Stimulated activated CD8-positive, alpha-beta memory T cell treated with anti-CD3 and anti-CD28 coated beads, Interleukin-15, amount 100 ng/mL, for 48 hours (primary cell): ENCODE results near the gene EPS15.
"Not testable (repeated sequence)": the region's sequence is repeated elsewhere in the genome, so short reads cannot be mapped to it uniquely, and the experiment has no call there.

Experiments
- DNase-seq, 2 donors: peaks; one replicate each; pipeline ENCODE4 v3.0.0-alpha.2; 2020; ENCODE audit warnings: low read depth in 2 of 2

The EPS15 gene

DNA sequence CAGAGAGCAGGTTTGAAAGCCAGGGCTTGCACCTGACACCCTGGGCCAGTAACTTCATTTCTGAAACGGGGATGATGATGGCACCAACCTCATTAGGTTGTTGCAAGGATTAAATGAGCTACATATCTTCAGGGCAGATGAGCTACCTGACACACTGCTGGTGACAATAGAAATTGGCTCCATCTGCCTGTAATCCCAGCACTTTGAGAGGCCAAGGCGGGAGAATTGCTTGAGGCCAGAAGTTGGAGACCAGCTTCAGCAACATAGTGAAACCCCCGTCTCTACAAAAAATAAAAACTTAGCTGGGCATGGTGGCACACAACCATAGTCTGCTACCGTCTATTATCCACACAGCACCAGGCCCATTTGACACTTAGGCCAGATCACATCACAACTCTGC is 182.4 kb downstream of the EPS15 start:
- DNase-seq: no peak

DNA sequence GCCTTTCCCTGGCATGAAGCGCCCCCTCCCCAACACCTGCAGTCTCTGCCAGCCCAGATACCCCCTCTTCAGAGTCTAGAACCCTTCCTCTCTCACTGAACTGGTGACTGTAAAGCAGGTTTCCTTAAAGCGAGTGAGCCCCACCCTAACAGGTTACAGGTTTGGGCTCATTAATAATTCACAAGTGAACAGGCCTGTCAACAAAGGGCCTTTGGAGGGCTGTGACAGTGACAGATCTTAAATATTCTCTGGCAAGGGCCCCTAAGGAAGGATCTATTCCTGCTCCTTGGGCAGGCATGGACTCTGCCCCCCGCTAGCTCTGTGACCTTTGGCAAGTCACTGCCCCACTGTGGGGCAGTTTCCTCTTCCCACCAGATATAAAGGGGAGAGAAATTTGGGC is 183.1 kb downstream of the EPS15 start:
- no peak for DNase-seq

DNA sequence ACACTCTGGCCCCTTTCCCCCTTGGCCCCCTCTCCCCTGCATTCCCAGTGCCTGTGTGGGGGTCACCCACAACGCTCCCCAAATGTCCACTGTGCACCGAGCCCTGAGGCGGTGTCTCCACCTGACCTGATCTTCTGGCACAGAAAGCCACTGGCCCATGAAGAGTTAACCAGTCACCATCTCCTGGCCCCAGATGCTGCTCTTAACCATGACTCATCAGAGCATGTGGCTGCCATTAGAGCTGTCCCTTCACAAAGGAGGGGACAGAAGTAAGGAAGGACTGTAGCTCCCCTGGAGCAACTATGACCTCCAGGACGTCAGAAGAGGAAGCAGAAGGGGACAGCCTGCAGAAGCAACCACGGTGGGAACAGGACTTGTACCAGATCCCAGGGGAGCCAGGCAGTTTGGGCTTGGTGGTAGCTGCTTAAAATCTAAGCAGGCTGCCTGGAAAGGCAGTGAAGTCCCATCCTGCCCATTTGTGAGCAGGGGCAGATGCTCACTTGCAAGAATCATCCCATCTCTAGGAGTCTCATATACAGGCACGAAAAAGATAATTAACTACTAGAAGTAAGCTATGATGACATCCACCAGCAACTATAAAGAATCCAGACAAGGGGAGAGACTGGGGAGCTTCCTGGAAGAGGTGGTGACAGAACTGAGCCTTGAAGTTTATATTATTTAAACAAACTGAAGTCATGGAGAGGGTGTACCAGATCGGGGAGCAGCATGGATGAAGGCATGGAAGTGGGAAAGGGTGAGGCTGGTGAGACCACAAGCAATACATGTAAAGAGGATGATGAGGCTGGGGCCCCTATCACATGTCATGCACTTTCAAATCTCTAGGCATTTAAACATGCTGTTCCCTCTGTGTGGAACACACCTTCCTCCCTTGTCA is 187.6 kb downstream of the EPS15 start:
- no peak for DNase-seq

DNA sequence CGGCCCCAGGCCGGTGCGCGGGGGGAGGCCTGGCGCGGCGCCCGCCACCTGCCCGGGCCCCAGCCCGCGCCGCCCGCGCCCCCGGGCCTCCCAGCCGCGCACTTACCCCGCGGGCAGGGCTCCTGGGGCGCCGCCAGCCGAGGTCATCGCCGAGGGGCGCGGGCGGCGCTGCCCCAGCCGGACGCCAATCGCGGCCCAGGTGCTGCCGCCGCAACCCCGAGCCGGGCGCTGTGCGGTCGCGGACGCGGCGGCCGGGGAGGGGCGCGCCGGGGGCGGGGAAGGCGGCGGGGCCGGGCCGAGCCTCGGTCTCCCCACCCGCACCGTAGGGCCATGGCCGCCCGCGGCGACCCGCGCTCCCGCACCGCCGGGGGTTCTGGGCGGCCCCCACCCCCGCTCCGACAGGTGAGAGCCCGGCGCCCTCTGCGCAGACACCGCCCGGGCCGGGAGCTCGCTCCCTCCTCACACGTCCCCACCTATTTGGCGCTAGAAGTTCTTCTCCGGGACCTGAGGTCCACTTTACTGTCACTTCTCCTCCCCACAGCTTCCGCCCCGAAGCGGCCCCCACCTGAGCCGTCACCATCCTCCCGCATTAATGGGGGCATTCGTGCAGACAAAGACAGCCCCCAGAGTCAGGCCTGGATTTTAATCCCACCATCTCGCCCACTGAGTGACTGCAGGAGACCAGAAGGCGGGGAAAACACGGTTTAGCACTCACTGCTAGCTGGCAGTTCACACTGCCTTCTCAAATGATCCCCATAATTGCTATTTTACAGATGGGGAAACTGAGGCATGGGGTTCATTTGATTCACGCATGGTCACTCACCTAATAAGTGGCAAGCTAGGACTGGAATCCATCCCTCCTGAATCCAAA is 188.5 kb downstream of the EPS15 start, which contains the start of gene TTC39A:
Gene TTC39A, minus strand, starts transcription at position 232 of the 871 bp plus-strand sequence. Its CDS starts 85 bp downstream, at position 147.
- DNase-seq: no peak

DNA sequence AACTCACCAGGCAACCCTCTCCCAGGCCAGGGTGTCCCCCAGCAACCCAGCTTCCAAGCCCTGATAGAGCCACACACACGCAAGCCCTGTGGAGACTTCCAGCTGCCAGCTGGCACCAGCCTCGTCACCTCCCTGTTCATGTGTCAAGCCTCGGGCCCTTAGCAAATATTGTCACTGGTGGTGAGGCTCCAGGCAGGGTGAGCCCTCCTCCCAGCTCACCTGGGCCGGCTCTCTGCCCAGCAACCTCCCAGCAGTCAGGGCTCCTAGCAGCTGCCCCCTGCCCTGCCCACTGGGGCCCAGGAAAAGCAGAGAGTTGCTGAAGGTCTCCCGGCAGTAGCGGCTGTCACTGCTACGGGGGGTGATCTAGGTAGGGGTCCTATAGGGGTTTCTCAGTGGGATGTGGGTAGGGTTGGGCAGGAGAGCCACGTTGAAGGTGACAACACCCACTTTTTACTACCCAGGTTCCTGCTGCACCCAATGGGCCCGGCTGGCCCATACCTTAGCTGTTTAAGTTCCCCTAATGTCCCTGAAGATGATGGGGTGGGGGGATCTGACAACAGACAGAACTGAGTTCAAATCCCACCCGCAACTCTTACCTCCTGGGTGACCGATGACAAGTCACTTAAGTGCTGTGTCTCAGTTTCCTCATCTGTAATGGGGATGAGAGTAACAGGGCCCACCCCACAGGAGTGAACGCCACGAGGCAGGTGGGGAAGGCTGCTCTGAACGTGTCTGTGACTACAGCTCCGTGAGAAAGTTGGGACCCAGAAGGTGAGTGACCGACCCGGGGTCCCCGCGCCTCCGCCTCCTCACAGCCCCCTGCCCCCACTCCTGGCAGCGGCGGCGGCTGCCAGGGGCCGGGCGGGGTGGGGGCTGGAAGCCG is 189.4 kb downstream of the EPS15 start:
- DNase-seq: no peak

DNA sequence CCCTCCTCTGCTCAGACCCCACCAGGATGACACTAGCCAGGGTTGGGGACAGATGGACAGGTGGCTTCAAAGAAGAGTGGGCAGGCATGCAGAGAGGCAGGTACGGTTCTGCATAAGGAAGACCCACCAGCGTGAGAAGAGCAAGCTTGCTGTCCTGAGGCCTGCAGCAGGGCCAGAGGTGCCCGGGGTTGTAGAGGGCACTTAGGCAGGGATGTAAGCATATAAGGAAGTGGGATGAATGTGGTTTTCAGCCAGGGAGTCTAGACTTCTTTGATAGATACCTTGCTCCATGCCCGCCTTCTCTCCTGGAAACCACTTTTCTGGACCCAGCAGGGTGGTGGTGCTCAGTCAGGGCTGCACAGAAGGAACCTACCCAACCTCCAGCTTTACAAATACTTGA is 190.1 kb downstream of the EPS15 start:
- DNase-seq: no peak

DNA sequence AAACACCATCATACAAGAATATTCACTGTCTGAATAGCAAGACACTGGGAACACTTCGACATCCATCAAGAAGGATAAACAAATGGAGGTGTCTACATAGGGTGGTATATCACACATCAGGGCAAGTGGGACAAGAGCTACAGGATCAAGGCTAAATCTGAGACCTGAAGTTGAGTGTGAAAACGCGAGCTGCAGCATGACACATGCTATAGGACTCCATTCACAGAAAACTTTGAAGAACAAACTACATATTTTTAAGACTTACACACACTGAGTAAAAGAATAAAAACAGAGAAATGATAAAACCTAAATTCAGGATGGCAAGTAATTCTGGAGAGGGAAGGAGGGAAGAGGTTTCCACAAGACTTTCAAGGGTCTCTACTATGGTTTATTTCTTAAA is 190.8 kb downstream of the EPS15 start:
- DNase-seq: no peak

DNA sequence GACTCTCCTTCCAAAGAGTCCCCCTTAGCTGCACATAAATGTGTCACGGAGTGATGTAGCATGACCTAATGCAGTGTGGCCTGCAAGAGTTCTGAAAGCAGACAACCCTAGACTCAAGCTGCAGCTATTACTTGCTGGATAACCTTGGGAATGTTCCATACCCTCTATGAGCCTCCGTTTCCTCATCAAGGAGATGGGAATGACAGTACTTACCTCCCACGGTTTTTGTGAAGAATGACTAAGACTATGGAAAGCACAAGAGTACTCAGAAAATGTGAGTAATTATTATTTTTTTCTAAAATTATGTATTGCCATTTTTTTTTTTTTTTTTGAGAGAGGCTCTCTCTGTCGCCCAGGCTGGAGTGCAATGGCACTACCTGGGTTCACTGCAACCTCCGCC is 191.7 kb downstream of the EPS15 start:
- DNase-seq: no peak

DNA sequence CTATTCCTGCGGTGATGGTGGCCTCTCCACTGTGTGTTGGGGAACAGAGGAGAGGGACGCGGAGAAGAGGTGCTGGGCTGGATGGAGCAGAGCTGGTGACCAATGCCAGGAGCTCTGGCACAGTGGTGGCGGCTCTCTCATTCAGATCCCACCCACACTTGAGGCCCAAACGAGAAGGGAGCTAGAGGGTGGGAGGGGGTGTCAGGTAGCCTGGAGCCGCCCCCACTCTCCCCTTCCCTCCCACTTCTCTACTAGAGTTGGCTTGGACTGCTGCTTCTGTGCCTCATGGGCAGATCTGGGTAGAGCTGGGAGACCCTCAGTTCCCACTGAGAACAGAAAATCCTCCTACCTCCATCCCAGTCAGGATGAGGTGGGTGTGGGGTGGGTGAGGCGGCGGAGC is 192.2 kb downstream of the EPS15 start:
- no peak for DNase-seq

DNA sequence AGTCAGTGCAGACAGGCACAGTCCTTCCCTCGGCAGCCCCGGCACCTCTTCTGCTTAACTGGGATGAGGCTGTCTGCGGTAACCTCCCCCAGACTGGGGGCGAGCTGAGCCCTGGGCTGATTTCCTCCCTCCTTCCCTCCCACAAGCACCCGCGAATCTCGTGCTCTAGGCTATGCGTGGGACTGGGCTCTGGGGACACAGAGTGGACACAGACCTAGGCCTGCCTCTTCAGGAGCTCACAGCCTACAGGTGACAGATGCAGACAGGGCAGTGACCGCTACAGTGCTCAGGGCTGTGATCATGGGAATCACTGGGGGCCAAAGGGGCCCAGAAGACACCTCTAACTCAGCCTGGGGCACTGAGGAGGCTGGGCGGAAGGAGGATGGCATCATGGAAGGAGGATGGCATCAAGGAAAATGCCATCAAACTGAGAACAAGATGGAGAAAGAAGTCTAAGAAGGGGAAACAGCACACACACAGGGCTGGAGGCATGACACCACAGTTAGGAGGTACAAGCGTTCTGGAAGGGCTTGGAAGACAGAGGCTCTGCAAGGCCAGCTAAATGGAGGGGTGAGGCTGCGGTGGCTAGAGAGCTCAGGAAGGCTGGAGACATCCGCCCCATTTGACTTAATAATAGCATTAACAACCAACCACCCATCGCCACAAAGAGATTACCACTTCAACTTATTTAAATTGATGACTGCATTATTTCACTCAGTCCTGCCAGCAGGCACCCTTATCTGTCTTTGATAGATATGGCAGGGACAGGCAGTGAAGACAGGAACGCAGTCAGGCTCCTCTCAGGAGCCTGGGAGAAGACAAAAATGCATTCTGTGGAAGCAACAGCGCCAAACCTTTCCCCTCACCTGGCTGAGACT is 192.9 kb downstream of the EPS15 start:
- DNase-seq: no peak

DNA sequence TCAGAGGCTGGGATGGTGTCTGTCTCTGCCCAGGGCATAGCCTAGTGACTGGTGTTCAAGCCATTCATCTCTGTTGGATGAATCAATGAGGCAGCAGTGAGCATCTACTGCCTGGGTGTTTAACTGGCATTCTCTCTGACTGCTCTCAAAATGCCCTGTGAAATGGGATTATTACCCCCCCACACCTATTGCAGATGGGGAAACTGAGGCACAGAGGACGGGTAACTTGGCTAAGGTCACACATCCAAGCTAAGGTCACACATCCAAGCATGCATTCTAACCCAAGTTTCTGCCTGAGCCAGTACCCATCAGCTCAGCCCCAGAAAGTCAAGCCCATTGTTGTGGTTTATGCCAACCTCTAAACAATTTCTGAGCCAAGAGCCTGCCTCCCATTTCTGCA is 193.7 kb downstream of the EPS15 start:
- no peak for DNase-seq

DNA sequence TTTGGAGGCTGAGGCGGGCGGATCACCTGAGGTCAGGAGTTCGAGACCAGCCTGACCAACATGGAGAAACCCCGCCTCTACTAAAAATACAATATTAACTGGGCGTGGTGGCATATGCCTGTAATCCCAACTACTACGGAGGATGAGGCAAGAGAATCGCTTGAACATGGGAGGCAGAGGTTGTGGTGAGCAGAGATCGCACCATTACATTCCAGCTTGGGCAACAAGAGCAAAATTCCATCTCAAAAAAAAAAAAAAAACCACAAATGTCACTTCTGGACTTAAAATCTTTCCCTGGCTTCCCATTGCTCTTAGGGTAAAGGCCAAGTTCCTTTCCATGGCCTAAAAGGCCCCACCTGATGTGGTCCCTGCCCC is 194.1 kb downstream of the EPS15 start:
- DNase-seq: not testable (repeated sequence)

DNA sequence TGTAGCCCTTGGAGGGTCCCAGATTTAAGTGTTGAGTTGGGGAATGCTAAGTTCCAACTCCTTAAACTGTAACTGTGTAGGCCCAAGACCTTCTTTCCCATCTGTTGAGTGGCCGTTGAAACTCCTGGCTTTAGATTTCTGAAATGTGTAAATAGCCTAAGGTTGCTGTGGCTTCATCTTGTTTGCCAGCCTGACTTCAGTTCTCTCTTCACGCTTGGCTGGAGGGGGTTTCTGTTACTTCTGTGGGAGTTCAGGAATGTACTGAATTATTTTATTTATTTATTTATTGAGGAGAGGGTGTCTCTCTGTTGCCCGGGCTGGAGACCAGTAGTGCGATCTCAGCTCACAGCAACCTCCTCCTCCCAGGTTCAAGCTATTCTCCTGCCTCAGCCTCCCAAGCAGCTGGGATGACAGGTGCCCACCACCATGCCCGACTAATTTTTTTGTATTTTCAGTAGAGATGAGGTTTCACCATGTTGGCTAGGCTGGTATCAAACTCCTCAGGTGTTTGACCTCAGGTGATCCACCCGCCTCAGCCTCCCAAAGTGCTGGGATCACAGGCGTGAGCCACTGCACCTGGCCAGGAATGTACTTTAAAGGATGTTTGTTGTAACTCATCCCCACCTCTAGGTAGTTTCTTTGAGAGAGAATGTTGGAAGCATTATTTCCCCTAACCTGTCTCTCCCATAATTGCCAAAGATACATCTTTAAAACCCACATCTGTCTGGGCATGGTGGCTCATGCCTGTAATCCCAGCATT is 194.6 kb downstream of the EPS15 start:
- no peak for DNase-seq

DNA sequence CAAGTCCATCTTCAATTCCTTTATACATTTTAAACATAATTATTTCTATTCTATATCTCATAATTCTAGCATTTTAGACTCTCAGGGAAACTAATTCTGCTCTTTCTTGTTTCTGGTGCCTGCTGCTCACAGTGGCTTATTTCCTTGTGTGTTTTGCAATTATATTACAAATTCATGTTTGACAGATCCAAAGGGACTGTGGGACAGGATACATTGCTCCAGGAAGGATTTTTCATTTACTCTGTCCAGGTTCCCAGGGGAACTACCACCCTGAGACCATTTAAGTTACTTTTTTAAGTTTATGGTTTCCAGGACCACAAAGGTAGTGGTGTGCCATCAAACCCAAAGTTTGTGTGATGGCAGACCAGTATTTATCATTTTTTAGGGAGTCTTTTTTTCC is 195.3 kb downstream of the EPS15 start:
- no peak for DNase-seq

DNA sequence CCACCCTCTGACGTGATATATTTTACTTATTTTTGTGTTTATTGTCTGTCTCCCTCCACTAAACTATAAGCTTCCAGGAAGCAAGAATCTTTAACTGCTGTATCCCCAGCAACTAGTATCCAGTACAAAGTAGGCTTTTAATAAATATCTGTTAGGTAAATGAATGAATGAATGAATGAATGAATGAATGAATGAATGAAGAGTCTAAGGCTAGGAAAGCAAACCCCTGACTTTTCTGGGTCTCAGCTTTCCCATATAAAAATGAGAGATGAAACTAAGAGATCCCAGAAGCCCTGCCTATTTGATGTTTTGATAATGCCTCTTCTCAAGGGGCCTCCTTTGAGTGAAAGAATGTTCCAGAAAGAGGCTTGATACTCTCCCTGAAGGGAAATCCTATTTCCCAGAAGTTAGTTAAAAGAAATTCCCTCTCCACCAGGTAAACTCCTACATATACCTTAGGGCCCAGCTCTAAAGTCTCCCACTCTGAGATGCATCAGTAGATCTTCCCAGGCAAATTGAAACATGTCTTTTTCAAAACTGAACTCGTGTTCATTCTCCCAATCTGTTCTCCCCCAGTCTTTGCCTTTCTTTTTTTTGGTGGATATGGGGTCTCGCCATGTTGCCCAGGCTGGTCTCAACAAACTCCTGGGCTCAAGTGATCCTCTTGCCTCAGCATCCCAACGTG is 196.5 kb downstream of the EPS15 start:
- no peak for DNase-seq

DNA sequence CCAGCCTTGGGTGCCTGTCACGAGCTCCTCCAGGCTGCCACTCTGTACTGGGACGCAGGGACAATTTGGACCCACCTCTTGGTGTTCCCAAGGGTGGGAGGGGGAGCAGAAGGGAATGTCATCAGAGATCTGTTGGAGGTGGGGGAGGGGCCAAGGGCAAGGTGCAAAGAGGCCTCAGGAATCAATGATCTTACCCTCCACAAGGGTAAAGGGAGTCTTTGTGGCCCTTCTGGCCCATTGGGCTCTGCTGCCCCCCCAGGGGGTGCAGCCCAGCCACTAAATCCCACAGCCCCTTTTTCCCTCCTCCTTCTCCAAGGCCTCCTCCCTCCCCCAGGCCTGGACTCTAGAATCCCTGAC is 197.2 kb downstream of the EPS15 start:
- DNase-seq: no peak

DNA sequence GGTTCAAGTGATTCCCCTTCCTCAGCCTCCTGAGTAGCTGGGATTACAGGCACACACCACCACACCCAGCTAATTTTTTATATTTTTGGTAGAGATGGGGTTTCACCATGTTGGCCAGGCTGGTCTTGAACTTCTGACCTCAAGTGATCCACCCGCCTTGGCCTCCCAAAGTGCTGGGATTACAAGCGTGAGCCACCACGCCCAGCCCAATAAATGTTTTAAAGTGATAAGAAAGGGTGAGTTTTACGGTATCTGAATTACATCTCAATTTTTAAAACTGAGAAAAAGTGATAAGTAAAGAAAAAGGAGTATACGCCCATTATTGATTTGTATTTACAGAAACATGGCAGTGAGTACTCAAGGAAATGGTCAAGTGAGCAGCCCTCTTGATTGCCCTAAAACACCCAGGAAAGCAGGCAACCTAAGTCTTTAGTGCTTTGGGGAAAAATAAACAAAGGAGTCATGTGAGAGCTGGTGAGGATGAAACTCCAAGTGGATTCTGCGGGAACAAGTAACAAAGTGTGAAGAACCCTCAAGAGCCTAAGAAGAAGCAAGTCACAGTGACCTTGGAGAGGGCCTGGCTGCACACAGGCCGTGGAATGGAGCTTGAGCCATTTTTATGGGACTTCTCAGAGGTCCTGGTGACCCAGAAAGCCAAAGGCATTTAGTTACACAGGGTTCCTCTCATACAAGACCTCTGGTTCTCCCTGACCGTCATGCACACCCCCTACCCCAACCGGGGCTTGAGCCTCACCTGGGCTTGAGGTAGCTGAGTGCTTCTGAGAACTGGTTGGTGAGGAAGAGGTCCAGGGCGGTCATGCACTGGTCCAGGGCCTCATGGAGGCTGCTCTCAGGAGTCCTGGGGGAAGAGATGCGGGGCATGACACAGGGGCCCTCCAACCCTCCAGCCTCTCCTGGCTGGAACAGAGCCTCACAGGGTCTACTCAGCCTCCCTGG is 197.8 kb downstream of the EPS15 start:
- DNase-seq: no peak

DNA sequence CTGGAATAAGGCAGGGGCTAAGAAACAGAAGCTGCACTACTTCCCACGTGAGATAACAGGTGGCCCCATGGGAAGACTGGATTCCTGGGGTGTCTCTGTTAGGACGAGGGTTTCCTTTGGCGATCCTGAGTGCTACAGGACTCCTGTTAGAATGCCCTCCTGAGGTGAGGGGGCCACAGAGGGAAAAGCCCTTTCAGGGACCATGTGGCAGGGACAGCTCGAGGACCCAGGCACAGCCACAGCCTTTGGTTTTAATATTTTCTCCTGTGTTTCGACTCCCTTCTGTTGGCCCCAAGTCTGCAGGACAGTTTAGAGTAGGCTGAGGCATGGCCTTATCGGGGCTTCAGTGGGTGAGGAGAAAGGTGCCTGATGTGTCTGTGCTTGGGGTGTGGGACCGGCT is 201.3 kb downstream of the EPS15 start:
- no peak for DNase-seq

DNA sequence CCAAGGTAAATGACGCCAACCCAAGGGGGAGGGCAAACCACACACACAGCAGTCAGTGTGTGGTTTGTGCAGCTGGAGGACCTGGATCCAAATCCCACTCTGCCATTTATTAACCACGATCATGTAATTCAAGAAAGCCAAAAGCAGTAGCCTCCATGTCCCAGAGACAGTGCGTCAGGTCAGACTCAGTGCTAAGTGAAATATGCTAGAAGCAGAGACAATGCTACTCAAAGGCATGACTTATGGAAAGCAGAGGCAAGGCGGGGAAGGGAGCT is 202.3 kb downstream of the EPS15 start:
- no peak for DNase-seq
